HG03460 (cell line): ENCODE results near the gene ANAPC16.
"Not testable (repeated sequence)": the region's sequence is repeated elsewhere in the genome, so short reads cannot be mapped to it uniquely, and the experiment has no call there.

Experiments used
- ATAC-seq: cut with Tn5 transposase; IDR thresholded peaks from one replicate; pipeline ENCODE4 v1.9.1; 2021; ENCODE audit not compliant: unreplicated experiment

The ANAPC16 gene

GRCh38 chr10:72211381-72211780 is 4.4 kb upstream of the ANAPC16 start:
- ATAC-seq, result not testable (repeated sequence)

GRCh38 chr10:72211832-72212231 is 4.0 kb upstream of the ANAPC16 start:
- not testable (repeated sequence) for ATAC-seq

GRCh38 chr10:72218325-72218724 is 2.5 kb downstream of the ANAPC16 start:
- ATAC-seq, result no peak

GRCh38 chr10:72218726-72219125 is 2.9 kb downstream of the ANAPC16 start:
- no peak for ATAC-seq

- ATAC-seq, result no peak
Measured at GRCh38 chr10:72219235-72219814, 3.5 kb downstream of the ANAPC16 start.

- no peak for ATAC-seq
Measured at GRCh38 chr10:72220637-72221036, 4.8 kb downstream of the ANAPC16 start.

GRCh38 chr10:72221278-72221677 is 5.5 kb downstream of the ANAPC16 start:
- ATAC-seq, result no peak

- ATAC-seq, result no peak
Measured at GRCh38 chr10:72223743-72224101, 7.9 kb downstream of the ANAPC16 start.

- not testable (repeated sequence) for ATAC-seq
Measured at GRCh38 chr10:72224191-72224590, 8.4 kb downstream of the ANAPC16 start.

GRCh38 chr10:72226418-72227027 is 10.7 kb downstream of the ANAPC16 start:
- ATAC-seq, result no peak

- ATAC-seq, result no peak
Measured at GRCh38 chr10:72227826-72228225, 12.0 kb downstream of the ANAPC16 start.

- ATAC-seq, result no peak
Measured at GRCh38 chr10:72228318-72228751, 12.5 kb downstream of the ANAPC16 start.

- no peak for ATAC-seq
Measured at GRCh38 chr10:72229261-72230251, 13.7 kb downstream of the ANAPC16 start.

- no peak for ATAC-seq
Measured at GRCh38 chr10:72233621-72234020, 17.8 kb downstream of the ANAPC16 start.

- no peak for ATAC-seq
Measured at GRCh38 chr10:72234560-72235095, 18.8 kb downstream of the ANAPC16 start.

- ATAC-seq, result no peak
Measured at GRCh38 chr10:72235544-72236279, 19.9 kb downstream of the ANAPC16 start.

- ATAC-seq, result no peak
Measured at GRCh38 chr10:72238392-72239175, 22.8 kb downstream of the ANAPC16 start.

GRCh38 chr10:72239409-72239808 is 23.6 kb downstream of the ANAPC16 start:
- ATAC-seq, result no peak

GRCh38 chr10:72240371-72240770 is 24.6 kb downstream of the ANAPC16 start:
- ATAC-seq, result no peak

GRCh38 chr10:72241691-72242252 is 26.0 kb downstream of the ANAPC16 start:
- ATAC-seq, result no peak
